MM.1S (cell line): ENCODE results near the gene CXXC4.

Source experiments
- EZH2 ChIP-seq: fragments of 300-600 bp; sonication (generic); optimal IDR thresholded peaks from 2 replicates; pipeline ENCODE3; 2017; ENCODE audit warnings: low read depth, mild to moderate bottlenecking, antibody characterized with exemption, low read length, mixed read lengths
- TF ChIP-seq, protein P1 (sequence below): fragments of 300-600 bp; sonication (generic); IDR thresholded peaks from 2 replicates; pipeline ENCODE4 v1.5.1; 2016; ENCODE audit warnings: antibody characterized with exemption, low read length, mixed read lengths

DNA sequence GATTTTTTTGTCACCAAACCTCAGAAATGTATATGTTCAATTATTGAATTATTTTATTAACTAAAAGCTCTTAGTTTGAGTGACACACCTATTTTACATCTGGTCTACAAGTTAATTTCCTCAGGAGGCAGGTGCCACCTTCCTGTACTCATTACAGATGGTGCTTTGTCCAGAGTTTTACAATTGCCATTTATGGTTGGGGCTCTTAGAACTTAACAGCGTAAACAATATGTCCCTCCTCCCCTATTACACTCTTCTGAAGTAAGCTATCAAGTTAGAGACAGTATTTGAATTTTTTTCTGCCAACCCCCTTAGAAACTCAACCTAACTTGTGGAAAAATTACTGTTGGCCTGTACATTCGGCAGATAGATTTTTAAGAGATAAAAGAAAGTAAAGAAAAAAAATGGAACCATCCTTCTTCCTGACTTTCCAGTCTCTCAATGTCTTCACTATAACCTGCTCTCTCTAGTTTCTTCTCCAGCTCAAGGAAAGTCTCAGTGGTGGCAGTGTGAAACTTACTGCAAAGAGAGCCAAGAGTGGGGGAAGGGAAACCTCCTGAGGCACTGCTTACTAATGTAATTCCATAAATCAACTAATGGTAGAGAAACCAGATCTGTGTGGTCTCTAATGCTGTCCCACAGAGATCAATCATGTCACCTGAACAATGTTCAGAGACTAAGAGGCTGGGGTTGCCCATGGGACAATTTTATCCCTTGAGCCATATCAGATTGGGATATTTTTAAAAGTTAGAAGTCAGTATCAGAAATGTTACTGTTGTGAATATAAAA is 7.8 kb downstream of the CXXC4 start:
- TF ChIP-seq, protein P1, sequence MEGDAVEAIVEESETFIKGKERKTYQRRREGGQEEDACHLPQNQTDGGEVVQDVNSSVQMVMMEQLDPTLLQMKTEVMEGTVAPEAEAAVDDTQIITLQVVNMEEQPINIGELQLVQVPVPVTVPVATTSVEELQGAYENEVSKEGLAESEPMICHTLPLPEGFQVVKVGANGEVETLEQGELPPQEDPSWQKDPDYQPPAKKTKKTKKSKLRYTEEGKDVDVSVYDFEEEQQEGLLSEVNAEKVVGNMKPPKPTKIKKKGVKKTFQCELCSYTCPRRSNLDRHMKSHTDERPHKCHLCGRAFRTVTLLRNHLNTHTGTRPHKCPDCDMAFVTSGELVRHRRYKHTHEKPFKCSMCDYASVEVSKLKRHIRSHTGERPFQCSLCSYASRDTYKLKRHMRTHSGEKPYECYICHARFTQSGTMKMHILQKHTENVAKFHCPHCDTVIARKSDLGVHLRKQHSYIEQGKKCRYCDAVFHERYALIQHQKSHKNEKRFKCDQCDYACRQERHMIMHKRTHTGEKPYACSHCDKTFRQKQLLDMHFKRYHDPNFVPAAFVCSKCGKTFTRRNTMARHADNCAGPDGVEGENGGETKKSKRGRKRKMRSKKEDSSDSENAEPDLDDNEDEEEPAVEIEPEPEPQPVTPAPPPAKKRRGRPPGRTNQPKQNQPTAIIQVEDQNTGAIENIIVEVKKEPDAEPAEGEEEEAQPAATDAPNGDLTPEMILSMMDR: no peak
- TF ChIP-seq EZH2: no peak
